ENCODE results near the gene FBLN1. TPM values are rescaled to one million over a fixed set of nuclear protein-coding genes. Genes with fewer than 3 reads are reported as not detected.

Gene FBLN1
- total and polyA plus RNA-seq, 2 of the 13 experiments (the other 11 are each of a cell fraction or from before 2014, with no cell fraction given): 37.3 to 103 TPM

- TF ChIP-seq PATZ1 (CRISPR knock-in tag; IDR thresholded peaks at IDR 0.05) (peak; percentile 66), ISL2 (CRISPR knock-in tag; IDR thresholded peaks at IDR 0.05) (peak; percentile 55; the same call in 1 of the 2 replicates), KDM1A (CRISPR knock-in tag; IDR thresholded peaks at IDR 0.05) (peak; percentile 97), FOXM1 (CRISPR knock-in tag; IDR thresholded peaks at IDR 0.05) (no peak), ZSCAN9 (CRISPR knock-in tag; IDR thresholded peaks at IDR 0.05; ENCODE audit: borderline replicate concordance) (no peak), ZFP62 (CRISPR knock-in tag; IDR thresholded peaks at IDR 0.05) (no peak), SKI (IDR thresholded peaks at IDR 0.05; ENCODE audit: partially characterized antibody) (peak; percentile 65), CHD4 (IDR thresholded peaks at IDR 0.05; ENCODE audit: borderline replicate concordance, low read length) (no peak), SIX1 (CRISPR knock-in tag; IDR thresholded peaks at IDR 0.05; ENCODE audit: borderline replicate concordance) (no peak), PHF20 (CRISPR knock-in tag; IDR thresholded peaks at IDR 0.05) (no peak), RARA (CRISPR knock-in tag; IDR thresholded peaks at IDR 0.05) (peak; percentile 88), ZNF362 (CRISPR knock-in tag; IDR thresholded peaks at IDR 0.05; ENCODE audit: borderline replicate concordance) (peak; percentile 90), CEBPZ (IDR thresholded peaks at IDR 0.05; ENCODE audit: low read length) (no peak)
- TF ChIP-seq, protein P1, sequence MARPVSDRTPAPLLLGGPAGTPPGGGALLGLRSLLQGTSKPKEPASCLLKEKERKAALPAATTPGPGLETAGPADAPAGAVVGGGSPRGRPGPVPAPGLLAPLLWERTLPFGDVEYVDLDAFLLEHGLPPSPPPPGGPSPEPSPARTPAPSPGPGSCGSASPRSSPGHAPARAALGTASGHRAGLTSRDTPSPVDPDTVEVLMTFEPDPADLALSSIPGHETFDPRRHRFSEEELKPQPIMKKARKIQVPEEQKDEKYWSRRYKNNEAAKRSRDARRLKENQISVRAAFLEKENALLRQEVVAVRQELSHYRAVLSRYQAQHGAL (CRISPR knock-in tag; IDR thresholded peaks at IDR 0.05; ENCODE audit: not compliant biosample characterization): no peak
- TF ChIP-seq, protein P2, sequence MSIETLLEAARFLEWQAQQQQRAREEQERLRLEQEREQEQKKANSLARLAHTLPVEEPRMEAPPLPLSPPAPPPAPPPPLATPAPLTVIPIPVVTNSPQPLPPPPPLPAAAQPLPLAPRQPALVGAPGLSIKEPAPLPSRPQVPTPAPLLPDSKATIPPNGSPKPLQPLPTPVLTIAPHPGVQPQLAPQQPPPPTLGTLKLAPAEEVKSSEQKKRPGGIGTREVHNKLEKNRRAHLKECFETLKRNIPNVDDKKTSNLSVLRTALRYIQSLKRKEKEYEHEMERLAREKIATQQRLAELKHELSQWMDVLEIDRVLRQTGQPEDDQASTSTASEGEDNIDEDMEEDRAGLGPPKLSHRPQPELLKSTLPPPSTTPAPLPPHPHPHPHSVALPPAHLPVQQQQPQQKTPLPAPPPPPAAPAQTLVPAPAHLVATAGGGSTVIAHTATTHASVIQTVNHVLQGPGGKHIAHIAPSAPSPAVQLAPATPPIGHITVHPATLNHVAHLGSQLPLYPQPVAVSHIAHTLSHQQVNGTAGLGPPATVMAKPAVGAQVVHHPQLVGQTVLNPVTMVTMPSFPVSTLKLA (IDR thresholded peaks at IDR 0.05): 0 out of 2 replicates have a peak, but pooled peaks have one; percentile 13
- TF ChIP-seq, protein P3, sequence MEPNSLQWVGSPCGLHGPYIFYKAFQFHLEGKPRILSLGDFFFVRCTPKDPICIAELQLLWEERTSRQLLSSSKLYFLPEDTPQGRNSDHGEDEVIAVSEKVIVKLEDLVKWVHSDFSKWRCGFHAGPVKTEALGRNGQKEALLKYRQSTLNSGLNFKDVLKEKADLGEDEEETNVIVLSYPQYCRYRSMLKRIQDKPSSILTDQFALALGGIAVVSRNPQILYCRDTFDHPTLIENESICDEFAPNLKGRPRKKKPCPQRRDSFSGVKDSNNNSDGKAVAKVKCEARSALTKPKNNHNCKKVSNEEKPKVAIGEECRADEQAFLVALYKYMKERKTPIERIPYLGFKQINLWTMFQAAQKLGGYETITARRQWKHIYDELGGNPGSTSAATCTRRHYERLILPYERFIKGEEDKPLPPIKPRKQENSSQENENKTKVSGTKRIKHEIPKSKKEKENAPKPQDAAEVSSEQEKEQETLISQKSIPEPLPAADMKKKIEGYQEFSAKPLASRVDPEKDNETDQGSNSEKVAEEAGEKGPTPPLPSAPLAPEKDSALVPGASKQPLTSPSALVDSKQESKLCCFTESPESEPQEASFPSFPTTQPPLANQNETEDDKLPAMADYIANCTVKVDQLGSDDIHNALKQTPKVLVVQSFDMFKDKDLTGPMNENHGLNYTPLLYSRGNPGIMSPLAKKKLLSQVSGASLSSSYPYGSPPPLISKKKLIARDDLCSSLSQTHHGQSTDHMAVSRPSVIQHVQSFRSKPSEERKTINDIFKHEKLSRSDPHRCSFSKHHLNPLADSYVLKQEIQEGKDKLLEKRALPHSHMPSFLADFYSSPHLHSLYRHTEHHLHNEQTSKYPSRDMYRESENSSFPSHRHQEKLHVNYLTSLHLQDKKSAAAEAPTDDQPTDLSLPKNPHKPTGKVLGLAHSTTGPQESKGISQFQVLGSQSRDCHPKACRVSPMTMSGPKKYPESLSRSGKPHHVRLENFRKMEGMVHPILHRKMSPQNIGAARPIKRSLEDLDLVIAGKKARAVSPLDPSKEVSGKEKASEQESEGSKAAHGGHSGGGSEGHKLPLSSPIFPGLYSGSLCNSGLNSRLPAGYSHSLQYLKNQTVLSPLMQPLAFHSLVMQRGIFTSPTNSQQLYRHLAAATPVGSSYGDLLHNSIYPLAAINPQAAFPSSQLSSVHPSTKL (CRISPR knock-in tag; IDR thresholded peaks at IDR 0.05): peak; percentile 62
These were observed 125.0 kb downstream of the FBLN1 start (continued) for GRCh38 chr22:45627489-45628233.

Measured in HepG2 (cell line).